ENCODE data around the gene KCNJ15. TPM values are rescaled to one million over a fixed set of nuclear protein-coding genes. Genes with fewer than 3 reads are reported as not detected.

Gene KCNJ15
- total RNA-seq, 2 experiments from 2014 or later = 0.12 to 0.14 TPM

GRCh38 chr21:38319781-38320180 is 63.0 kb downstream of the KCNJ15 start:
- CTCF ChIA-PET = interaction anchor here (0.8 to 1.2 kb wide), 2 partner anchors 28 to 33 kb away, joined by 3 to 4 read pairs; no protein-coding TSS in a partner anchor
- no peaks in the 10 kb centered on the region for H3K36me3 Mint-ChIP-seq (ENCODE audit: low read depth)
- H3K4me3 Mint-ChIP-seq = no peak overlapping the region
- ATAC-seq (no peak), DNase-seq (no peak)
- H3K27ac Mint-ChIP-seq = no peak overlapping the region
- POLR2A ChIA-PET = no interaction called here
- no peaks in the 10 kb centered on the region for H3K9me3 Mint-ChIP-seq (ENCODE audit: low read depth)
- H3K4me1 Mint-ChIP-seq = peaks cover 21% of the 10 kb centered on the region
- intact Hi-C loops (cut with DNase I, micrococcal nuclease) = no loop called here
- H3K27me3 Mint-ChIP-seq = no peaks in the 10 kb centered on the region

DNA sequence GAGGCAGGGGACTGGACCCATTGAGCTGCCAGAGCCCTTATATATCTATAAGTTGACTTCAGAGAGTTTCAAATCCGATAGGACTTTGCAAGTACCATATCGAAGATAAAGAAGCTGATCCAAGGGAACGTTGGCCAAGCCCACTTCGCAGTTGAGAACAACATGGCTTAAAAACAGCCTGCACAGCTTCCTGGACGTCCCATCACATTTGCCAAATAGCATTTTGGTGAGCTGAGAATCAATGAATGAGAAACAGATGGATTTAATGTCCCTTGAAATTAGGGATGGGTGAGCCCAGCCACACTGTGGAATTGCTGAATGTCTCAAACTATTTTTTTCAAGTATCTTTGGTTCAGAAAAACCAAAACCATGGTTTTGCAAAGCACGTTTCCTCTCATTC is 64.8 kb downstream of the KCNJ15 start:
- Mint-ChIP-seq H3K27me3 (no peaks in the 10 kb centered on the region), H3K4me1 (peaks cover 21% of the 10 kb centered on the region), H3K9me3 (ENCODE audit: low read depth) (no peaks in the 10 kb centered on the region), H3K27ac (no peak overlapping the region), H3K4me3 (no peak overlapping the region), H3K36me3 (ENCODE audit: low read depth) (no peaks in the 10 kb centered on the region)
- DNase-seq (no peak), ATAC-seq (no peak)
- CTCF ChIA-PET = interaction anchor here (0.5 kb wide), 1 partner anchor 70 kb away, joined by 3 read pairs; no protein-coding TSS in a partner anchor
- POLR2A ChIA-PET = no interaction called here
- intact Hi-C loops (cut with DNase I, micrococcal nuclease) = no loop called here

DNA sequence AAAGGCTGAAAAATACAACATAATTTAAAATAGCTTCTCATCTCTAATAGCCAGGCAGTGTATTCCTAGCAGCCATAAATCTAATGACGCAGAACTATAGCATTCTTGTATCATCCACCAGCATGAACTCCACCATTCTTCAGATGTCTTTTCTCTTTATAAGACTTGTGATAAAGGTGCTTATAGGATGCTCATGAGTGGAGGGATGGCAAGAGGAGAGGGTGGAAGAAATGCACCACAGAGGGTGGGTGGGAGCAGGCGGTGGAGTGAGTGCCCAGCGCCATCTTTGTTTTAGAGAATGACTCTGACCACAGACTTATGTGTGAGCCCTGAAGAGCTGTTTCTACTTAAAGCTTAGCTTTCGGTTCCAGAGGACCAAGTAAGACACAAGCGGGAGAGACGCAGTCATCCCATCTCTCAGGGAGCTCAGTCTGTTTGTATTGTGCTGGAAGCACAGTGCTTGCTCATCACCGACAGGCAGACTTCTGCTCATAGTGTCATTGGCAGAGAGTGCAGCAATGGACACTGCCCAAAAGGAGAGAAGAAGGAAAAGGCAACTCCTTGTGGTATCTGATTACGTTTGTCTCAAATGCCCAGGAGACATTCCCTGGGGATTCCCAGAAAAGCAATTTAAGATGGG is 65.6 kb downstream of the KCNJ15 start:
- intact Hi-C loops (cut with DNase I, micrococcal nuclease) = no loop called here
- H3K36me3 Mint-ChIP-seq (ENCODE audit: low read depth) = no peaks in the 10 kb centered on the region

DNA sequence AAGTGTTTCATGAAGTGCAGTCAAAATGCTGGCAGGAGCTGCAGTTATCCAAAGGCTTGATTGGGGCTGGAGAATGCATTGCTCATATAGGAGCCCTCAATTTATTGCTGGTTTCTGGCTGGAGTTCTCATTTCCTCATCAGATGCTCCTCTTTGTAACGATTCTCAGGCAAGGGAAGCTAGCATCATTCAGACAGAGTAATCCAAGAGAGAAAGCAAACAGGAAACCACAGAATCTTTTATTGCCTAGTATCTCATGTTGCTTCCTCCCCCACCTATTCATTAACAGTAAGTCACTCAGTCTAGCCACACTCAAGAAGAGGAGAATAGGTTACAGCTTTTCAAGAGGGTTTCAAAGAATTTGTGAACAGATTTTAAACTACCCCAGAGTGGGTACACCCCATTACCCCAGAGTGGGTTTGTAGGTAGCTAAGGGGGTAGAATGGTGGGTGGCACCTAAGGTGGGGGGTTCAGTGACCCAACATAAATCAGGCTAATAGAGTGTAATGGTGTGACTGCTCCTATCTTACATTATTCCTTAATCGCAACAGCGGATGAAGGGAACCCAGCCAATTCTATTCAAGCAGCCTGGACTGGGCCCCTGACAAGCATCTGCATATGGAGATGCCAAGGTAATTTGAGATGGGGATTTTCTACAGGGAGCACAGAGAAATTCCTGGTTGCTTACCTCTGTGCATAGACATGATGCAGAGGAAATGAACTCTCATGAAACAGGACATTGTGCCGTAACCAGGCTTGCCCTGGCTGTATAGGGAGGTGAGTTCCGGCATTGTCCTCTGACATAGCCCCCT is 67.1 kb downstream of the KCNJ15 start:
- H3K36me3 Mint-ChIP-seq (ENCODE audit: low read depth) = no peaks in the 10 kb centered on the region
- intact Hi-C loops (cut with DNase I, micrococcal nuclease) = no loop called here
- ChIA-PET POLR2A (no interaction called here), CTCF (interaction anchor here (0.6 to 1.4 kb wide), 4 partner anchors 12 to 105 kb away, joined by 3 read pairs; no protein-coding TSS in a partner anchor)
- H3K27ac Mint-ChIP-seq = peak overlapping the region; percentile 11
- peaks cover 25% of the 10 kb centered on the region for H3K4me1 Mint-ChIP-seq
- no peak overlapping the region for H3K4me3 Mint-ChIP-seq
- DNase-seq (no peak), ATAC-seq (peak; percentile 77)
- no peaks in the 10 kb centered on the region for H3K9me3 Mint-ChIP-seq (ENCODE audit: low read depth)
- H3K27me3 Mint-ChIP-seq = no peaks in the 10 kb centered on the region

More for the DNA sequence above, 65.6 kb downstream of the KCNJ15 start:
- no peak for DNase-seq
- no peak for ATAC-seq
- Mint-ChIP-seq H3K27me3 (no peaks in the 10 kb centered on the region), H3K4me1 (peaks cover 21% of the 10 kb centered on the region), H3K9me3 (ENCODE audit: low read depth) (no peaks in the 10 kb centered on the region), H3K4me3 (no peak overlapping the region), H3K27ac (no peak overlapping the region)
- ChIA-PET POLR2A (no interaction called here), CTCF (interaction anchor here (0.5 to 1.0 kb wide), 2 partner anchors 9 to 71 kb away, joined by 3 read pairs; no protein-coding TSS in a partner anchor)

GRCh38 chr21:38325216-38325615 is 68.4 kb downstream of the KCNJ15 start:
- Mint-ChIP-seq H3K4me1 (peaks cover 25% of the 10 kb centered on the region), H3K27me3 (no peaks in the 10 kb centered on the region), H3K36me3 (ENCODE audit: low read depth) (no peaks in the 10 kb centered on the region), H3K4me3 (no peak overlapping the region), H3K27ac (no peak overlapping the region), H3K9me3 (ENCODE audit: low read depth) (no peaks in the 10 kb centered on the region)
- intact Hi-C loops (cut with DNase I, micrococcal nuclease) = no loop called here
- DNase-seq (no peak), ATAC-seq (no peak)
- ChIA-PET POLR2A (no interaction called here), CTCF (no interaction called here)

GRCh38 chr21:38325731-38326420 is 69.1 kb downstream of the KCNJ15 start:
- Mint-ChIP-seq H3K4me3 (no peak overlapping the region), H3K9me3 (ENCODE audit: low read depth) (no peaks in the 10 kb centered on the region), H3K4me1 (peaks cover 25% of the 10 kb centered on the region), H3K36me3 (ENCODE audit: low read depth) (no peaks in the 10 kb centered on the region), H3K27me3 (no peaks in the 10 kb centered on the region), H3K27ac (no peak overlapping the region)
- DNase-seq (no peak), ATAC-seq (no peak)
- POLR2A ChIA-PET = no interaction called here
- CTCF ChIA-PET = interaction anchor here (0.7 kb wide), 2 partner anchors 161 to 606 kb away, joined by 3 read pairs; no protein-coding TSS in a partner anchor
- intact Hi-C loops (cut with DNase I, micrococcal nuclease) = no loop called here

GRCh38 chr21:38326429-38326828 is 69.6 kb downstream of the KCNJ15 start:
- Mint-ChIP-seq H3K36me3 (ENCODE audit: low read depth) (no peaks in the 10 kb centered on the region), H3K4me1 (peaks cover 25% of the 10 kb centered on the region), H3K4me3 (no peak overlapping the region), H3K27me3 (no peaks in the 10 kb centered on the region), H3K9me3 (ENCODE audit: low read depth) (no peaks in the 10 kb centered on the region), H3K27ac (peak overlapping the region; percentile 19)
- intact Hi-C loops (cut with DNase I, micrococcal nuclease) = no loop called here
- ChIA-PET CTCF (interaction anchor here (0.6 to 0.7 kb wide), 3 partner anchors 22 to 607 kb away, joined by 3 read pairs; no protein-coding TSS in a partner anchor), POLR2A (no interaction called here)
- DNase-seq (no peak), ATAC-seq (no peak)

DNA sequence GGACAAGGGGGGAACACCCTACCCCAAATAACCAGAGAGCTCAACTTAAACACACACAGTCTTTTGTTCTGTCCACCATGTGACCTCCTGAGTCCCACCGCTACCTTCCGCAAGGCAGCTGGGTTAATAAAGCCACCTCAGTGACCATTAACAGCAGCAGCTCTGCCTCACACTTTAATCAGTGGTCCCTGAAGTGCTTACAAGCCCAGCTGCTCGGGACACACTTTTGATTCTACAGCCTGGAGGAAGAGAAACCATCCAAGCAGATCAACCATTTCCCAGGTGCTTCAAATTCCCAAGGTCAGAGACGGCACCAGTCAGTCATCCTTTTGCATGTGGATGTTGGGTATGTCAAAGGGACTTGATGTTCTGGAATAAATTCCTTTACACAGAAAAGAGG is 70.1 kb downstream of the KCNJ15 start:
- H3K27me3 Mint-ChIP-seq = no peaks in the 10 kb centered on the region
- no peaks in the 10 kb centered on the region for H3K9me3 Mint-ChIP-seq (ENCODE audit: low read depth)
- DNase-seq (no peak), ATAC-seq (no peak)
- H3K36me3 Mint-ChIP-seq (ENCODE audit: low read depth) = no peaks in the 10 kb centered on the region
- H3K4me3 Mint-ChIP-seq = no peak overlapping the region
- POLR2A ChIA-PET = no interaction called here
- peaks cover 25% of the 10 kb centered on the region for H3K4me1 Mint-ChIP-seq
- H3K27ac Mint-ChIP-seq = peak overlapping the region; percentile 19
- CTCF ChIA-PET = interaction anchor here (0.6 kb wide), 1 partner anchor 23 kb away, joined by 3 read pairs; no protein-coding TSS in a partner anchor
- intact Hi-C loops (cut with DNase I, micrococcal nuclease) = no loop called here

- peaks cover 23% of the 10 kb centered on the region for H3K4me1 Mint-ChIP-seq
- H3K4me3 Mint-ChIP-seq = no peak overlapping the region
- H3K36me3 Mint-ChIP-seq (ENCODE audit: low read depth) = no peaks in the 10 kb centered on the region
- CTCF ChIA-PET = no interaction called here
- ATAC-seq (peak; percentile 85), DNase-seq (peak; percentile 26)
- peak overlapping the region; percentile 40 for H3K27ac Mint-ChIP-seq
- peaks cover 2% of the 10 kb centered on the region for H3K27me3 Mint-ChIP-seq
- H3K9me3 Mint-ChIP-seq (ENCODE audit: low read depth) = no peaks in the 10 kb centered on the region
- intact Hi-C loops (cut with DNase I, micrococcal nuclease) = loop anchor here in 1 of 2 experiments (1.0 kb wide), 1 partner anchor 21 kb away; no protein-coding TSS in a partner anchor
- POLR2A ChIA-PET = no interaction called here
Measured at GRCh38 chr21:38327984-38328383, 71.2 kb downstream of the KCNJ15 start.

GRCh38 chr21:38329162-38329561 is 72.4 kb downstream of the KCNJ15 start:
- Mint-ChIP-seq H3K4me3 (no peak overlapping the region), H3K36me3 (ENCODE audit: low read depth) (no peaks in the 10 kb centered on the region), H3K27ac (no peak overlapping the region), H3K27me3 (peaks cover 2% of the 10 kb centered on the region), H3K9me3 (ENCODE audit: low read depth) (no peaks in the 10 kb centered on the region), H3K4me1 (peaks cover 11% of the 10 kb centered on the region)
- no peak for ATAC-seq
- DNase-seq = no peak
- ChIA-PET CTCF (interaction anchor here (0.6 to 1.0 kb wide), 2 partner anchors 52 to 478 kb away, joined by 3 to 4 read pairs; no protein-coding TSS in a partner anchor), POLR2A (no interaction called here)
- intact Hi-C loops (cut with DNase I, micrococcal nuclease) = no loop called here

- Mint-ChIP-seq H3K27me3 (peaks cover 2% of the 10 kb centered on the region), H3K4me3 (no peak overlapping the region), H3K9me3 (ENCODE audit: low read depth) (no peaks in the 10 kb centered on the region), H3K36me3 (ENCODE audit: low read depth) (no peaks in the 10 kb centered on the region), H3K27ac (no peak overlapping the region), H3K4me1 (peaks cover 4% of the 10 kb centered on the region)
- no peak for ATAC-seq
- ChIA-PET POLR2A (no interaction called here), CTCF (interaction anchor here (1.1 kb wide), 2 partner anchors 22 to 204 kb away, joined by 3 read pairs; no protein-coding TSS in a partner anchor)
- intact Hi-C loops (cut with DNase I, micrococcal nuclease) = loop anchor here in 1 of 2 experiments (5.0 kb wide), 1 partner anchor 113 kb away; no protein-coding TSS in a partner anchor
- DNase-seq = no peak
Measured at GRCh38 chr21:38330666-38331065, 73.9 kb downstream of the KCNJ15 start.

All from activated CD4-positive, alpha-beta T cell treated with anti-CD3 and anti-CD28 coated beads for 36 hours (primary cell).